WTC11 (cell line): ENCODE data around the gene PGBD1. TPM values are rescaled to one million over a fixed set of nuclear protein-coding genes. Genes with fewer than 3 reads are reported as not detected.
A peak's percentile ranks its signal among the peaks of the same experiment; 100 is the strongest.

Experiments used
- ATAC-seq: fragments of 200-7000 bp; cut with Tn5 transposase; 2 replicates; pipeline ENCODE4 v1.10.0; 2021; ENCODE audit warnings: mild to moderate bottlenecking, moderate library complexity
- CTCF ChIA-PET: fragments of 300-600 bp; sonication (Branson Sonifier 250); formaldehyde crosslinking; loops from one replicate; lab custom pipeline; 2021; ENCODE audit warnings: antibody characterized with exemption; lab: Charles Lee
- POLR2A ChIA-PET: fragments of 350-600 bp; sonication (Branson Sonifier 250); formaldehyde crosslinking; loops from one replicate; lab custom pipeline; 2021; ENCODE audit warnings: antibody characterized with exemption; lab: Charles Lee
- DNase-seq: peaks from one replicate; pipeline ENCODE4 v3.0.0; 2021; ENCODE audit warnings: low spot score
- H3K27ac Mint-ChIP-seq: 2 replicates; pipeline ENCODE4 v1.8.0; 2021; ENCODE audit warnings: mixed read lengths
- H3K27me3 Mint-ChIP-seq: 2 replicates; pipeline ENCODE4 v1.8.0; 2021; ENCODE audit warnings: low read depth, mild to moderate bottlenecking, moderate library complexity, mixed read lengths
- H3K36me3 Mint-ChIP-seq: 2 replicates; pipeline ENCODE4 v1.8.0; 2021; ENCODE audit warnings: mixed read lengths
- H3K4me1 Mint-ChIP-seq: 2 replicates; pipeline ENCODE4 v1.8.0; 2022; ENCODE audit warnings: mixed read lengths
- H3K4me3 Mint-ChIP-seq: 2 replicates; pipeline ENCODE4 v1.8.0; 2021; ENCODE audit warnings: mild to moderate bottlenecking, moderate library complexity, mixed read lengths
- H3K9me3 Mint-ChIP-seq: 2 replicates; pipeline ENCODE4 v1.8.0; 2021; ENCODE audit warnings: mixed read lengths
- CBFB ChIP-seq: sonication (generic); formaldehyde crosslinking; IDR thresholded peaks from 2 replicates; pipeline ENCODE4 v1.8.1; 2022; ENCODE audit warnings: mild to moderate bottlenecking, low read depth, missing genetic modification reagents
- FOXP1 ChIP-seq: sonication (generic); formaldehyde crosslinking; IDR thresholded peaks from 2 replicates; pipeline ENCODE4 v1.8.0; 2022; ENCODE audit warnings: missing genetic modification reagents, mild to moderate bottlenecking, moderate library complexity, borderline replicate concordance
- GRHL2 ChIP-seq: fragments of 250-450 bp; sonication (Bioruptor Pico); IDR thresholded peaks from 2 replicates; pipeline ENCODE4 v1.8.0; 2022; ENCODE audit warnings: mild to moderate bottlenecking, moderate library complexity; ENCODE audit not compliant: insufficient replicate concordance, severe bottlenecking
- GTF2I ChIP-seq: fragments of 250-450 bp; sonication (Bioruptor Pico); conservative IDR thresholded peaks from 2 replicates; pipeline ENCODE4 v1.4.0; 2021; ENCODE audit warnings: mild to moderate bottlenecking
- KAT7 ChIP-seq: sonication (generic); formaldehyde crosslinking; IDR thresholded peaks from 2 replicates; pipeline ENCODE4 v1.8.1; 2023; ENCODE audit warnings: missing genetic modification reagents, mild to moderate bottlenecking, borderline replicate concordance
- NR1H2 ChIP-seq: sonication (generic); formaldehyde crosslinking; IDR thresholded peaks from 2 replicates; pipeline ENCODE4 v1.9.0; 2021; ENCODE audit warnings: mild to moderate bottlenecking, moderate library complexity, missing genetic modification reagents
- NR2C2 ChIP-seq: sonication (generic); formaldehyde crosslinking; IDR thresholded peaks from 2 replicates; pipeline ENCODE4 v1.8.0; 2022; ENCODE audit warnings: mild to moderate bottlenecking, missing genetic modification reagents
- SMAD4 ChIP-seq: sonication (generic); formaldehyde crosslinking; IDR thresholded peaks from 2 replicates; pipeline ENCODE4 v1.8.0; 2022; ENCODE audit warnings: mild to moderate bottlenecking, missing genetic modification reagents
- TEAD4 ChIP-seq: sonication (generic); formaldehyde crosslinking; IDR thresholded peaks from 2 replicates; pipeline ENCODE4 v1.8.0; 2022; ENCODE audit warnings: mild to moderate bottlenecking, missing genetic modification reagents
- ZBTB21 ChIP-seq: sonication (generic); formaldehyde crosslinking; IDR thresholded peaks from 2 replicates; pipeline ENCODE4 v1.8.1; 2023; ENCODE audit warnings: mild to moderate bottlenecking, missing genetic modification reagents, borderline replicate concordance
- ZNF232 ChIP-seq: sonication (generic); formaldehyde crosslinking; IDR thresholded peaks from 2 replicates; pipeline ENCODE4 v1.8.0; 2022; ENCODE audit warnings: mild to moderate bottlenecking, missing genetic modification reagents
- ZNF671 ChIP-seq: fragments of 250-450 bp; sonication (Bioruptor Pico); IDR thresholded peaks from 2 replicates; pipeline ENCODE4 v1.8.0; 2021; ENCODE audit warnings: mild to moderate bottlenecking
- total RNA-seq: library from RNA; stranded (reverse); gene quantifications from 3 replicates; pipeline ENCODE4 v1.2.3, GENCODE V29; 2021
- TF ChIP-seq, protein P1 (sequence below): sonication (generic); formaldehyde crosslinking; IDR thresholded peaks from 2 replicates; pipeline ENCODE4 v1.8.0; 2023; ENCODE audit warnings: mild to moderate bottlenecking, missing genetic modification reagents
- TF ChIP-seq, protein P2 (sequence below): sonication (generic); formaldehyde crosslinking; IDR thresholded peaks from 2 replicates; pipeline ENCODE4 v1.8.0; 2022; ENCODE audit warnings: mild to moderate bottlenecking, missing genetic modification reagents
- TF ChIP-seq, protein P3 (sequence below): fragments of 250-450 bp; sonication (Bioruptor Pico); IDR thresholded peaks from 2 replicates; pipeline ENCODE4 v1.8.0; 2021; ENCODE audit warnings: mild to moderate bottlenecking
- TF ChIP-seq, protein P4 (sequence below): sonication (generic); formaldehyde crosslinking; IDR thresholded peaks from 2 replicates; pipeline ENCODE4 v1.8.0; 2023; ENCODE audit warnings: missing genetic modification reagents, mild to moderate bottlenecking, borderline replicate concordance
- TF ChIP-seq, protein P5 (sequence below): sonication (generic); formaldehyde crosslinking; IDR thresholded peaks from 2 replicates; pipeline ENCODE4 v1.8.1; 2023; ENCODE audit warnings: mild to moderate bottlenecking, missing genetic modification reagents, moderate library complexity
- TF ChIP-seq, protein P6 (sequence below): sonication (generic); formaldehyde crosslinking; IDR thresholded peaks from 2 replicates; pipeline ENCODE4 v1.8.1; 2022; ENCODE audit warnings: low read depth, mild to moderate bottlenecking, moderate library complexity, missing genetic modification reagents, borderline replicate concordance
- TF ChIP-seq, protein P7 (sequence below): fragments of 250-450 bp; sonication (Bioruptor Pico); IDR thresholded peaks from 2 replicates; pipeline ENCODE4 v1.9.0; 2021; ENCODE audit warnings: moderate library complexity, mild to moderate bottlenecking, inconsistent platforms, borderline replicate concordance
- TF ChIP-seq, protein P8 (sequence below): fragments of 250-450 bp; sonication (Bioruptor Pico); IDR thresholded peaks from 2 replicates; pipeline ENCODE4 v1.9.0; 2021; ENCODE audit warnings: mild to moderate bottlenecking
- TF ChIP-seq, protein P9 (sequence below): sonication (generic); formaldehyde crosslinking; IDR thresholded peaks from 2 replicates; pipeline ENCODE4 v1.8.1; 2022; ENCODE audit warnings: mild to moderate bottlenecking, moderate library complexity, missing genetic modification reagents

The PGBD1 gene
- total RNA-seq, 1 experiment from 2014 or later = 6.9 TPM

DNA sequence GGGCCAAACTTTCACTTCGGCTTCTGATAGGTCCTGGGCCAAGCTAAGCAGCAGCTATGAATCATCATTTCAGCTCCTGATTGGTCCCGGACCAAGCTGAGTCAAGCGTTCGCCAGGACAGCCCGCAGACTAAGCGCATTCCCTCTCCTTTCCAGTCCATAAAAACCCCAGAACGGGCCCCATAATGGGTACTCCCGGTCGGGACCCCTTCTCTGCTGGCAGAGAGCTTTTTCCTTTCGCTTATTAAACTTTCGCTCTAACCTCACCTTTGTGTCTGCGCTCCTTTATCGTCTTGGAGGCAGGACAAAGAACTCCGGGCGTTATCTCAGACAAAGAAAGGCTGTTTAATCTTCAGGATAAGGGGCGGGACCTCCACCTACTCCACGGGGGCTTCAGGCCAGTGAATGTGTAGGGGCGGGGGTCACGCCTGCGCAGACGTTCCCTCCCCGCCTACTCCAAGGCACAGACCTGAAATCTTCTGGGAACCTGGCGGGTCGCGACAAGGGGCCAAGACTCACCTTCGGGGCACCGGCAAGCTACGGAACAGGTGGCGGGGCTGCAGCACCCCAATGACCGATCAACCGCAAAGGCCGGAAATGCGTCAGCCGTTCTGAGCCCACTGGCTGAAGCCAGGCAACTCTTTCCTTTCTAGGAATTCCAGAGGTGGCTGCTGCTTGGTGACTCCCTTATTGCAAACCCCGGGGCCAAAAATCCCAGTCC is 54.4 kb downstream of the PGBD1 start, which contains the start of gene ZSCAN31:
ZSCAN31 (minus strand) TSS at position 585 of the 720 bp plus-strand sequence. CDS start 6,465 bp downstream, outside the sequence.
- peak; percentile 87 for DNase-seq
- H3K4me1 Mint-ChIP-seq = peaks cover 9% of the 10 kb centered on the region
- ChIA-PET CTCF (interaction anchor here (0.6 to 3.4 kb wide), 5 partner anchors 20 to 231 kb away, joined by 3 to 35 read pairs (median 4); no protein-coding TSS in a partner anchor), POLR2A (interaction anchor here (0.8 to 2.9 kb wide), 19 partner anchors 11 to 528 kb away, joined by 3 to 35 read pairs (median 5); partner anchors contain the start of genes PGBD1, ZKSCAN3, ZKSCAN4 and ZKSCAN8)
- no peak within 1 kb of the TSS for H3K4me3 Mint-ChIP-seq
- H3K36me3 Mint-ChIP-seq = no peaks in the 10 kb centered on the region
- no peak within 1 kb of the TSS for H3K27ac Mint-ChIP-seq
- peaks cover 11% of the 10 kb centered on the region for H3K27me3 Mint-ChIP-seq
- ATAC-seq = peak; percentile 96
- H3K9me3 Mint-ChIP-seq = peaks cover 10% of the 10 kb centered on the region
- TF ChIP-seq CBFB = no peak
- TF ChIP-seq, protein P1, sequence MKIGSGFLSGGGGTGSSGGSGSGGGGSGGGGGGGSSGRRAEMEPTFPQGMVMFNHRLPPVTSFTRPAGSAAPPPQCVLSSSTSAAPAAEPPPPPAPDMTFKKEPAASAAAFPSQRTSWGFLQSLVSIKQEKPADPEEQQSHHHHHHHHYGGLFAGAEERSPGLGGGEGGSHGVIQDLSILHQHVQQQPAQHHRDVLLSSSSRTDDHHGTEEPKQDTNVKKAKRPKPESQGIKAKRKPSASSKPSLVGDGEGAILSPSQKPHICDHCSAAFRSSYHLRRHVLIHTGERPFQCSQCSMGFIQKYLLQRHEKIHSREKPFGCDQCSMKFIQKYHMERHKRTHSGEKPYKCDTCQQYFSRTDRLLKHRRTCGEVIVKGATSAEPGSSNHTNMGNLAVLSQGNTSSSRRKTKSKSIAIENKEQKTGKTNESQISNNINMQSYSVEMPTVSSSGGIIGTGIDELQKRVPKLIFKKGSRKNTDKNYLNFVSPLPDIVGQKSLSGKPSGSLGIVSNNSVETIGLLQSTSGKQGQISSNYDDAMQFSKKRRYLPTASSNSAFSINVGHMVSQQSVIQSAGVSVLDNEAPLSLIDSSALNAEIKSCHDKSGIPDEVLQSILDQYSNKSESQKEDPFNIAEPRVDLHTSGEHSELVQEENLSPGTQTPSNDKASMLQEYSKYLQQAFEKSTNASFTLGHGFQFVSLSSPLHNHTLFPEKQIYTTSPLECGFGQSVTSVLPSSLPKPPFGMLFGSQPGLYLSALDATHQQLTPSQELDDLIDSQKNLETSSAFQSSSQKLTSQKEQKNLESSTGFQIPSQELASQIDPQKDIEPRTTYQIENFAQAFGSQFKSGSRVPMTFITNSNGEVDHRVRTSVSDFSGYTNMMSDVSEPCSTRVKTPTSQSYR (CRISPR knock-in tag) = no peak
- TF ChIP-seq, protein P2, sequence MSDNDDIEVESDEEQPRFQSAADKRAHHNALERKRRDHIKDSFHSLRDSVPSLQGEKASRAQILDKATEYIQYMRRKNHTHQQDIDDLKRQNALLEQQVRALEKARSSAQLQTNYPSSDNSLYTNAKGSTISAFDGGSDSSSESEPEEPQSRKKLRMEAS = peak; percentile 69
- 0 out of 2 replicates have a peak, but pooled peaks have one; percentile 11 for TF ChIP-seq TEAD4 (CRISPR knock-in tag)
- TF ChIP-seq NR1H2 (CRISPR knock-in tag) = no peak
- TF ChIP-seq SMAD4 (CRISPR knock-in tag) = no peak
- TF ChIP-seq, protein P3, sequence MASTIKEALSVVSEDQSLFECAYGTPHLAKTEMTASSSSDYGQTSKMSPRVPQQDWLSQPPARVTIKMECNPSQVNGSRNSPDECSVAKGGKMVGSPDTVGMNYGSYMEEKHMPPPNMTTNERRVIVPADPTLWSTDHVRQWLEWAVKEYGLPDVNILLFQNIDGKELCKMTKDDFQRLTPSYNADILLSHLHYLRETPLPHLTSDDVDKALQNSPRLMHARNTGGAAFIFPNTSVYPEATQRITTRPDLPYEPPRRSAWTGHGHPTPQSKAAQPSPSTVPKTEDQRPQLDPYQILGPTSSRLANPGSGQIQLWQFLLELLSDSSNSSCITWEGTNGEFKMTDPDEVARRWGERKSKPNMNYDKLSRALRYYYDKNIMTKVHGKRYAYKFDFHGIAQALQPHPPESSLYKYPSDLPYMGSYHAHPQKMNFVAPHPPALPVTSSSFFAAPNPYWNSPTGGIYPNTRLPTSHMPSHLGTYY = no peak; the same call in 1 of the 2 replicates
- no peak for TF ChIP-seq GTF2I (CRISPR knock-in tag)
- no peak for TF ChIP-seq KAT7 (CRISPR knock-in tag)
- peak; percentile 72; the same call in 1 of the 2 replicates for TF ChIP-seq ZNF671
- TF ChIP-seq GRHL2 (CRISPR knock-in tag) = no peak
- TF ChIP-seq, protein P4, sequence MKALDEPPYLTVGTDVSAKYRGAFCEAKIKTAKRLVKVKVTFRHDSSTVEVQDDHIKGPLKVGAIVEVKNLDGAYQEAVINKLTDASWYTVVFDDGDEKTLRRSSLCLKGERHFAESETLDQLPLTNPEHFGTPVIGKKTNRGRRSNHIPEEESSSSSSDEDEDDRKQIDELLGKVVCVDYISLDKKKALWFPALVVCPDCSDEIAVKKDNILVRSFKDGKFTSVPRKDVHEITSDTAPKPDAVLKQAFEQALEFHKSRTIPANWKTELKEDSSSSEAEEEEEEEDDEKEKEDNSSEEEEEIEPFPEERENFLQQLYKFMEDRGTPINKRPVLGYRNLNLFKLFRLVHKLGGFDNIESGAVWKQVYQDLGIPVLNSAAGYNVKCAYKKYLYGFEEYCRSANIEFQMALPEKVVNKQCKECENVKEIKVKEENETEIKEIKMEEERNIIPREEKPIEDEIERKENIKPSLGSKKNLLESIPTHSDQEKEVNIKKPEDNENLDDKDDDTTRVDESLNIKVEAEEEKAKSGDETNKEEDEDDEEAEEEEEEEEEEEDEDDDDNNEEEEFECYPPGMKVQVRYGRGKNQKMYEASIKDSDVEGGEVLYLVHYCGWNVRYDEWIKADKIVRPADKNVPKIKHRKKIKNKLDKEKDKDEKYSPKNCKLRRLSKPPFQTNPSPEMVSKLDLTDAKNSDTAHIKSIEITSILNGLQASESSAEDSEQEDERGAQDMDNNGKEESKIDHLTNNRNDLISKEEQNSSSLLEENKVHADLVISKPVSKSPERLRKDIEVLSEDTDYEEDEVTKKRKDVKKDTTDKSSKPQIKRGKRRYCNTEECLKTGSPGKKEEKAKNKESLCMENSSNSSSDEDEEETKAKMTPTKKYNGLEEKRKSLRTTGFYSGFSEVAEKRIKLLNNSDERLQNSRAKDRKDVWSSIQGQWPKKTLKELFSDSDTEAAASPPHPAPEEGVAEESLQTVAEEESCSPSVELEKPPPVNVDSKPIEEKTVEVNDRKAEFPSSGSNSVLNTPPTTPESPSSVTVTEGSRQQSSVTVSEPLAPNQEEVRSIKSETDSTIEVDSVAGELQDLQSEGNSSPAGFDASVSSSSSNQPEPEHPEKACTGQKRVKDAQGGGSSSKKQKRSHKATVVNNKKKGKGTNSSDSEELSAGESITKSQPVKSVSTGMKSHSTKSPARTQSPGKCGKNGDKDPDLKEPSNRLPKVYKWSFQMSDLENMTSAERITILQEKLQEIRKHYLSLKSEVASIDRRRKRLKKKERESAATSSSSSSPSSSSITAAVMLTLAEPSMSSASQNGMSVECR = 0 out of 2 replicates have a peak, but pooled peaks have one; percentile 49
- no peak for TF ChIP-seq NR2C2 (CRISPR knock-in tag)
- TF ChIP-seq, protein P5, sequence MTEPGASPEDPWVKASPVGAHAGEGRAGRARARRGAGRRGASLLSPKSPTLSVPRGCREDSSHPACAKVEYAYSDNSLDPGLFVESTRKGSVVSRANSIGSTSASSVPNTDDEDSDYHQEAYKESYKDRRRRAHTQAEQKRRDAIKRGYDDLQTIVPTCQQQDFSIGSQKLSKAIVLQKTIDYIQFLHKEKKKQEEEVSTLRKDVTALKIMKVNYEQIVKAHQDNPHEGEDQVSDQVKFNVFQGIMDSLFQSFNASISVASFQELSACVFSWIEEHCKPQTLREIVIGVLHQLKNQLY = no peak
- TF ChIP-seq ZBTB21 (CRISPR knock-in tag) = no peak
- TF ChIP-seq FOXP1 (CRISPR knock-in tag) = peak; percentile 64; the same call in 1 of the 2 replicates
- TF ChIP-seq, protein P6, sequence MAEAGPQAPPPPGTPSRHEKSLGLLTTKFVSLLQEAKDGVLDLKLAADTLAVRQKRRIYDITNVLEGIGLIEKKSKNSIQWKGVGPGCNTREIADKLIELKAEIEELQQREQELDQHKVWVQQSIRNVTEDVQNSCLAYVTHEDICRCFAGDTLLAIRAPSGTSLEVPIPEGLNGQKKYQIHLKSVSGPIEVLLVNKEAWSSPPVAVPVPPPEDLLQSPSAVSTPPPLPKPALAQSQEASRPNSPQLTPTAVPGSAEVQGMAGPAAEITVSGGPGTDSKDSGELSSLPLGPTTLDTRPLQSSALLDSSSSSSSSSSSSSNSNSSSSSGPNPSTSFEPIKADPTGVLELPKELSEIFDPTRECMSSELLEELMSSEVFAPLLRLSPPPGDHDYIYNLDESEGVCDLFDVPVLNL (CRISPR knock-in tag) = no peak
- TF ChIP-seq, protein P7, sequence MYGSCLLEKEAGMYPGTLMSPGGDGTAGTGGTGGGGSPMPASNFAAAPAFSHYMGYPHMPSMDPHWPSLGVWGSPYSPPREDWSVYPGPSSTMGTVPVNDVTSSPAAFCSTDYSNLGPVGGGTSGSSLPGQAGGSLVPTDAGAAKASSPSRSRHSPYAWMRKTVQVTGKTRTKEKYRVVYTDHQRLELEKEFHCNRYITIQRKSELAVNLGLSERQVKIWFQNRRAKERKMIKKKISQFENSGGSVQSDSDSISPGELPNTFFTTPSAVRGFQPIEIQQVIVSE (CRISPR knock-in tag) = peak; percentile 13; the same call in 1 of the 2 replicates
- TF ChIP-seq, protein P8, sequence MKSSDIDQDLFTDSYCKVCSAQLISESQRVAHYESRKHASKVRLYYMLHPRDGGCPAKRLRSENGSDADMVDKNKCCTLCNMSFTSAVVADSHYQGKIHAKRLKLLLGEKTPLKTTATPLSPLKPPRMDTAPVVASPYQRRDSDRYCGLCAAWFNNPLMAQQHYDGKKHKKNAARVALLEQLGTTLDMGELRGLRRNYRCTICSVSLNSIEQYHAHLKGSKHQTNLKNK (CRISPR knock-in tag) = no peak
- TF ChIP-seq, protein P9, sequence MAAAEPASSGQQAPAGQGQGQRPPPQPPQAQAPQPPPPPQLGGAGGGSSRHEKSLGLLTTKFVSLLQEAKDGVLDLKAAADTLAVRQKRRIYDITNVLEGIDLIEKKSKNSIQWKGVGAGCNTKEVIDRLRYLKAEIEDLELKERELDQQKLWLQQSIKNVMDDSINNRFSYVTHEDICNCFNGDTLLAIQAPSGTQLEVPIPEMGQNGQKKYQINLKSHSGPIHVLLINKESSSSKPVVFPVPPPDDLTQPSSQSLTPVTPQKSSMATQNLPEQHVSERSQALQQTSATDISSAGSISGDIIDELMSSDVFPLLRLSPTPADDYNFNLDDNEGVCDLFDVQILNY (CRISPR knock-in tag) = 0 out of 2 replicates have a peak, but pooled peaks have one; percentile 9
- TF ChIP-seq ZNF232 (CRISPR knock-in tag) = no peak
